HG03432 (cell line): ENCODE measurements around the gene PBXIP1.
"Not testable (repeated sequence)": the region's sequence is repeated elsewhere in the genome, so short reads cannot be mapped to it uniquely, and the experiment has no call there.

ENCODE experiments used
- ATAC-seq: cut with Tn5 transposase; IDR thresholded peaks from one replicate; pipeline ENCODE4 v1.9.1; 2021; ENCODE audit warnings: mild to moderate bottlenecking, moderate library complexity; ENCODE audit not compliant: unreplicated experiment

PBXIP1 gene

GRCh38 chr1:154938604-154939399, 17.1 kb downstream of the PBXIP1 start:
- no peak for ATAC-seq

DNA sequence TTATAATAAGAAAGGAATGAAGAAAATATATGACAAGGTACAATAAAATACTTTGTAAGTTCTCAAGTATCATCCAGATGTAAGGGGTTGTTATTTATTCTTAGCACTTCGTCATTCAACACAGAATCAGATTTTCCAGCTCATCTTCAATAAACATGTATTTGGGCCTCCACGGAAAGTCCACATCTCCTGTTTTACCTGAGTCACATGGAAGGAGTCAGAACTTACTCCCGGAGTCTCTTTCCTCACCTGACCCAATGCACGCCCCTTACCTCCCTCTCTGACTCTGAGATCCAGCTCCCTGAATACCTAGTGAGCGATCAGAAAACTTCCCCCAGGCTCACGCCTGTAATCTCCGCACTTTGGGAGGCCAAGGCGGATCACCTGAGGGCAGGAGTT, 17.9 kb downstream of the PBXIP1 start:
- no peak for ATAC-seq

GRCh38 chr1:154937085-154937987, 18.6 kb downstream of the PBXIP1 start:
- ATAC-seq: peak; percentile 59

GRCh38 chr1:154936555-154937084, 19.3 kb downstream of the PBXIP1 start, which contains the start of gene PMVK:
PMVK (minus strand) TSS chr1:154936719; CDS start chr1:154936685, 34 bp downstream.
- ATAC-seq: peak; percentile 80

GRCh38 chr1:154935749-154936554, 19.9 kb downstream of the PBXIP1 start:
- ATAC-seq: no peak

DNA sequence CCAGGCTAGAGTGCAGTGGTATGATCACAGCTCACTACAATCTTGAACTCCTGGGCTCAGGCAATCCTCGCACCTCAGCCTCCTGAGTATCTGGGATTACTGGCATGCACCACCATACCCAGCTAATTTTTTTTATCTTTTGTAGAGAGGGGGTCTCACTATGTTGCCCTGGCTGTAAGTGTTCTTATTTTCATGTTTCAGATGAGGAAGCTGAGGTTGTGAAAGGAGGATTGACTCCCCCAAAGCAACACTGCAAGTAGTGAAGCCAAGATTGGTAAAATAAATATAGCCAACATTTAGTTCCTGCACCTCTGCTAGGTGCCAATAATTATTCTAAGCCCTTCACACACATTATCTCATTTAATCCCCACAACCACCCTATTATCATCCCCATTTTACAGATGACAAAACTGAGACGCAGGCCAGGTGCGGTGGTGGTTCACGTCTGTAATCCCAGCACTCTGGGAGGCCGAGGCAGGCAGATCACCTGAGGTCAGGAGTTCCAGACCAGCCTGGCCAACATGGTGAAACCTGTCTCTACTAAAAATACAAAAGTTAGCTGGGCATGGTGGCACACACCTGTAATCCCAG, 21.4 kb downstream of the PBXIP1 start:
- no peak for ATAC-seq

DNA sequence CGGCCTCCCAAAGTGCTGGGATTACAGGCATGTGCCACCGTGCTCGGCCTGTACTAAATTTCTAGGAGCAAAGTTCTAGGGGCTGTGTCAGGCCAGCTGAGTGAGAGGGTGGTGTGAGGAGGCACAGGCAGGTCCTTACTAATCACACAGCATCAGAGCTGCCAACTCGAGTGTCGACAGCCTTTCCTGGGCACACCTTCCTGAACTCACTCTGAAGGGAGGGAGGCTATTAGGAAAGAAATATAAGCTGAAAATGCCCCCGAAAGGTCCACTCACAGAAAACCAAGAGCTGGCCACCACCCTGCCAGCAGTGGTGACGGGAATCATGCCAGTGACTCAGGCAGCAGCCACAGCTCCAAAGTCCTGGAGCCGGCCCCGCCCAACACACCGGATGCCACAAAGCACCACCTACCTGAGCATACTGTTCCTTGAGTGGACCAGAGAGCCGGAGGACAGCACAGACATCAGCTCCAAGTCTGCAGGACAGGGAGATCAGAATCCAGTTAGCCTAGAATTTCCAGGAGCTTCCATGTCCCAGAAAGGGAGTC, 23.9 kb downstream of the PBXIP1 start:
- ATAC-seq: no peak

GRCh38 chr1:154926201-154926600, 29.7 kb downstream of the PBXIP1 start:
- no peak for ATAC-seq

- ATAC-seq: no peak
Observed at GRCh38 chr1:154925335-154926170, 30.3 kb downstream of the PBXIP1 start.

- ATAC-seq: no peak
Observed at GRCh38 chr1:154923695-154924094, 32.2 kb downstream of the PBXIP1 start.

GRCh38 chr1:154913273-154913672, 42.6 kb downstream of the PBXIP1 start:
- ATAC-seq: no peak

- ATAC-seq: no peak
Observed at GRCh38 chr1:154912755-154913154, 43.1 kb downstream of the PBXIP1 start.

DNA sequence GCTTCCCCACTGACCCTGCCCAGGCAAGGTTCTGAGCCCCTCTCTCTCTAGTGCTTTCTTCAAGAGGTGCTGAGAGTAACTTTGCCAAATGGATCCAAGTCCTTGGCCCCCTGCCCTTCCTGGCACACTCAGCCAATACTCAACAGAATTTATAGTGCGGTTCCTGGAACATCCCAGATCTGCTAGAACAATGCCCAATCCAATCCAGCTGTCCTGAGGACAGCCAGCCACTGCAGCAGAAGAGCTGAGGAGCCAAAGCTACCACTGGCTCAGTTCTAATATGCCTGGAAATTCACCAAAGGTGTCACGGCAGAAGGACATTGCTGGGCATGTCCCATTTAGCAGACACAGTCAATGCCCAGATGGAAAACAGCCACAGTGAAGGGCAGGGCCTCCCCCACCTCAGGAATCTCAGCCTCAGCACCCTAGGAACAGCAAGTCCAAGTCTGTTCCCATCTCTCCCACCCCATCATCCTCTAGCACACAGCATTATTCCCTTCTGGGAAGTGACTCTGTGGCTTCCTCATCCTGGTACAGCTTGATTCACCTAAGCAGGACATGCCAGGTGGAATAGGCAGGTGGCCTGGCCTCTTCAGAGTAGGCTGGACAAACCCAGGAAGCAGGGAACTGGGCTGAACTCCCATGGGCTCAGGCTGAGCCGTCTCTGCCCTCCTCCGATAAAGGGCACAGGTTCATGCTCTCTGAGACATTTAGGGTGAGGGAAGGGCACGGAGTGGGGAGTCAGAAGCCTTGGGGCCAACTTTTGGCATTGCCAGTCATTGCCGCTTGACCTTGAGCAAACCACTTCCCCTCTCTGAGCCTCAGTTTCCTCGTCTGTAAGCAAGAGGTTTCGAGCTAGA, 44.0 kb downstream of the PBXIP1 start:
- no peak for ATAC-seq

DNA sequence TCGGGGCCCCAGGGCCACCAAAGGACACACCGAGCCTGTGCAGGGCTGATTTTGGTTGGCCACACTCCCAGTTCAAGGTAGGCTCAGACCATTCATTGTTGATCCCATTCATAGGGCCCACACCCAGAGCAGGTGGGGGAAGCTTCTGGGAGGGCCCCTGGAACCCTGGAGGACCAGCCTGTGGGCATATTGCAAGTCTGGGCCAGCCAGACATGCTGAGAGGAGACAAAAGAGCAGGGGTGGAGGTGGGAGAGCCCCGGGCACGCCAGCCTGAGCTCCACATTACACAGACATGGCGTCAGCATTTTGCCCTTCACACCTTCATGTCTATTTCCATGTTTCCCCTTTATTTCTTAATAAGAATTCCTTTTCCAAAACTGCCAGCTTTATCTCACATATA, 45.0 kb downstream of the PBXIP1 start:
- no peak for ATAC-seq

DNA sequence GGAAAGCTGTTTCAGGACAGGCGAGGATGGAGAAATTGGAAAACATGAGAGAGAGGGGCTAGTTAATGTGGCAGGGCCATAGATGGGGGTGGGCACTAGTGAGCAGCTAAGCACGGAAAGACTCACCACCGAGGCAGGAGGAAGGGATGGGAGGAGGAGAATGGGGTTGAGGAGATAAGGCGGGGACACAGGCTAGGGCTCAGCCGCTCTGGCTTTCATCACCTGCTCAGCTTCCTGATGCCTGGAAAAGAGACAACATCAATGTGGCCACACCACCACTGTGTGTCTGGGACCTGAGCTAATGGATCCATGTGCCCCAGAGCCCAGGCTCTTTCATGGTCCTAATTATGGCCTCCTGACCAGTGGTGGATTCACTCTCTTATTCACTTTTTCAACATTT, 47.0 kb downstream of the PBXIP1 start:
- ATAC-seq: no peak

- ATAC-seq: not testable (repeated sequence)
Observed at GRCh38 chr1:154908129-154908528, 47.8 kb downstream of the PBXIP1 start.

- ATAC-seq: no peak
Observed at GRCh38 chr1:154906621-154907081, 49.2 kb downstream of the PBXIP1 start.

DNA sequence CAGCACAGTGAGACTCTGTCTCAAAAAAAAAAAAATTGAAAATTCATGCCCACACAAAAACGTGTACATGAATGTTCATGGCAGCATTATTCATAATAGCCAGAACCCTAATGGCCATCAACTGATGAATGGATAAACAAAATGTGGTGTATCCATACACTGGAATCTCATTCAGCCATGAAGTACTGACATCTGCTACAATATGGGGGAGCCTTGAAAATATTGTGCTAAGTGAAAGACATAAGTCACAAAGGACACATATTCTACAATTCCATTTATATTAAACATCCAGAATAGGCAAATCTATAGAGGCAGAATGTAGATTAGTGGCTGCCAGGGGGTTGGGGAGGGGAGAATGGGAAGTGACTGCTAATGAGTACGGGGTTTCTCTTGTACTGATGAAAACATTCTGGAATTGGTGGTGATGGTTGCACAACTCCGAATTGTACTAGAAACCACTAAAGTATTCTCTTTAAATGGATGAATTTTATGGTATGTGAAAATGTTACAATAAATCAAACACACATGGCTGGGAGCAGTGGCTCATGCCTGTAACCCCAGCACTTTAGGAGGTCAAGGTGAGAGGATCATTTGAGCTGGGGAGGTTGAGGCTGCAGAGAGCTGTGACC, 52.8 kb downstream of the PBXIP1 start:
- ATAC-seq: no peak
